ENCODE results near the gene RRP8. TPM values are rescaled to one million over a fixed set of nuclear protein-coding genes. Genes with fewer than 3 reads are reported as not detected.

RRP8 gene
- polyA plus RNA-seq, 1 donor: 21.2 TPM

GRCh38 chr11:6546735-6547134, 56.7 kb downstream of the RRP8 start:
- no peak for DNase-seq

GRCh38 chr11:6545917-6546605, 57.4 kb downstream of the RRP8 start:
- no peak for DNase-seq

Other genes with a start within 250 kb of the RRP8 start
- gene SMPD1, start 213.1 kb downstream of the RRP8 start, polyA plus RNA-seq (ENCODE audit: insufficient read length): 34.1 TPM
- 55.3 TPM for gene APBB1, start 184.5 kb downstream of the RRP8 start, polyA plus RNA-seq (ENCODE audit: insufficient read length)
- 4.8 TPM for gene HPX, start 162.6 kb downstream of the RRP8 start, polyA plus RNA-seq (ENCODE audit: insufficient read length)
- 26.5 TPM for gene TRIM3, start 129.7 kb downstream of the RRP8 start, polyA plus RNA-seq (ENCODE audit: insufficient read length)
- 74.8 TPM for gene ARFIP2, start 122.3 kb downstream of the RRP8 start, polyA plus RNA-seq (ENCODE audit: insufficient read length)
- 40.9 TPM for gene TIMM10B, start 122.1 kb downstream of the RRP8 start, polyA plus RNA-seq (ENCODE audit: insufficient read length)
- 13.3 TPM for gene DNHD1, start 106.3 kb downstream of the RRP8 start, polyA plus RNA-seq (ENCODE audit: insufficient read length)
- gene ILK, start 158 bp upstream of the RRP8 start, polyA plus RNA-seq (ENCODE audit: insufficient read length): 145 TPM
- gene TAF10, start 8.6 kb upstream of the RRP8 start, polyA plus RNA-seq (ENCODE audit: insufficient read length): 67.1 TPM
- gene TPP1, start 15.8 kb upstream of the RRP8 start, polyA plus RNA-seq (ENCODE audit: insufficient read length): 121 TPM
- 36.1 TPM for gene DCHS1, start 52.2 kb upstream of the RRP8 start, polyA plus RNA-seq (ENCODE audit: insufficient read length)
- gene MRPL17, start 79.7 kb upstream of the RRP8 start, polyA plus RNA-seq (ENCODE audit: insufficient read length): 61.2 TPM
- gene OR2AG2, start 168.4 kb upstream of the RRP8 start, polyA plus RNA-seq (ENCODE audit: insufficient read length): 0.07 TPM
- 0.10 TPM for gene OR2AG1, start 179.4 kb upstream of the RRP8 start, polyA plus RNA-seq (ENCODE audit: insufficient read length)
- gene OR6A2, start 196.1 kb upstream of the RRP8 start, polyA plus RNA-seq (ENCODE audit: insufficient read length): 0.07 TPM
- not detected for gene OR10A5, start 242.1 kb upstream of the RRP8 start, polyA plus RNA-seq (ENCODE audit: insufficient read length)